AG04450 (cell line): ENCODE data around the gene HMG20A. TPM values are rescaled to one million over a fixed set of nuclear protein-coding genes. Genes with fewer than 3 reads are reported as not detected.

Experiments
- CTCF ChIA-PET: fragments of 300-600, 350-600 bp; formaldehyde crosslinking; extraction: SDS; loops from one replicate; lab custom pipeline; 2022; ENCODE audit warnings: antibody characterized with exemption, inconsistent platforms; lab: Charles Lee
- POLR2A ChIA-PET: fragments of 350-600 bp; formaldehyde crosslinking; extraction: SDS; loops from one replicate; lab custom pipeline; 2021; ENCODE audit warnings: antibody characterized with exemption, inconsistent platforms; lab: Yijun Ruan, JAX
- DNase-seq: peaks from one replicate; pipeline ENCODE4 v3.0.0-alpha.2; 2011; ENCODE audit warnings: low read depth, low spot score
- H3K27ac ChIP-seq: one replicate; pipeline ENCODE4 v1.5.1; 2012; ENCODE audit warnings: low read depth, low read length, control low read depth
- H3K27me3 ChIP-seq: one replicate; pipeline ENCODE4 v1.6.0; 2012; ENCODE audit warnings: low read length; ENCODE audit not compliant: control insufficient read depth, insufficient read depth
- H3K4me3 ChIP-seq: 2 replicates; pipeline ENCODE4 v1.5.1; 2011; ENCODE audit warnings: mild to moderate bottlenecking, low read depth, low read length, control low read depth
- H3K9me3 ChIP-seq: 2 replicates; pipeline ENCODE4 v1.5.1; 2012; ENCODE audit warnings: low read length; ENCODE audit not compliant: control insufficient read depth, insufficient read depth
- polyA minus RNA-seq: library from RNA; depleted of rRNA, polyadenylated mRNA; stranded (reverse); fragments of >200 nt; gene quantifications from 2 replicates; pipeline ENCODE4 v1.2.3, GENCODE V29; 2011; rRNA and poly(A)+ RNA removed
- polyA plus RNA-seq: library from polyadenylated mRNA; depleted of rRNA; stranded (reverse); fragments of >200 nt; gene quantifications from 2 replicates; pipeline ENCODE4 v1.2.3, GENCODE V29; 2011; rRNA removed
- TF ChIP-seq, protein P1 (sequence below): IDR thresholded peaks from 2 replicates; pipeline ENCODE4 v1.5.1; 2011; ENCODE audit warnings: low read depth, low read length, control low read depth, inconsistent platforms

Gene HMG20A
- 46.1 and 62.5 TPM in 2 replicates for polyA plus RNA-seq
- 48.1 and 60.1 TPM in 2 replicates for polyA minus RNA-seq

DNA sequence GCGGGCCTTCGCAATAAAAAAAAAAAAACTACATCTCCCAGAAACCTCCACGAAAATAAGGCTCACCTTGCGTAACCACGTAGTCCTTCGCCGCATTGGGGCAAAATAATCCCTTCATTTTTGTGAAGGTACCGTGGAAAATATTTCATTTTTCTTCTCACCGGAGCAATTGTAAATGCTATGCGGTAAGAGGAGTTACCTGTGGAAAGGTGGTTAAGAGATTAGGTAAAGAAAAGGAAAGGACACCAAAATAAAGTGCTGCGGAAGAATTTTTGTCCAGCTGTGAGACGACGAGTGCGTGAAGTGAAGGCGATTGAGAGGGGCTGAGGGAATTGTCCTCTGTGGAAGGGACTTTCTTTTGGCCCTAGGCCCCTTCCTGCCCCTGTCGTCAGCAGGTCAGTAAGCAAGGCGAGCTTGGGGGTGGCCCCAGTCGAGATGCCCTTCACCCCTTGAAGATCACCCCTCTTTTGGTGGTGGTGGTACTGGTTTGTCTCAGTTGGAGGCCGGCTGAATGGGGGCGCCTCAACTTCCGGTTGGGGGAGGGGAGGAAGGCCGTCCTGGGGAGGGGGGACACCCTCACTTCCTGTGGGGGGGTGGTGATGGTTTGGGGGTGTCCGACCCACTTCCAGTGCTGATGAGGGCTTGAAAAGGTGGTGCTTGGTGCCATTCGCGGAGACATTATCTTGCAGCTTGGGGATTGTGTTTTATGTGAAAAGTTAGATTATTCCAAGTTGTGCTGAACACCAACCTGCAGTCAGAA is at the start of gene HMG20A:
TSS of gene HMG20A (plus strand) at position 279 of the 760 bp plus-strand sequence. CDS start 37,520 bp downstream, outside the sequence.
- POLR2A ChIA-PET = interaction anchor here (0.6 to 0.8 kb wide), 5 partner anchors 9 to 137 kb away, joined by 3 read pairs; no protein-coding TSS in a partner anchor
- Histone ChIP-seq H3K4me3 (peak within 1 kb of the TSS; percentile 82), H3K27ac (peak within 1 kb of the TSS; percentile 85), H3K27me3 (no peaks in the 10 kb centered on the region), H3K9me3 (no peaks in the 10 kb centered on the region; the same call in 1 of the 2 replicates)
- CTCF ChIA-PET = interaction anchor here (1.1 to 2.6 kb wide), 5 partner anchors 76 to 447 kb away, joined by 3 to 14 read pairs (median 5); partner anchors contain the start of gene LINGO1
- TF ChIP-seq, protein P1, sequence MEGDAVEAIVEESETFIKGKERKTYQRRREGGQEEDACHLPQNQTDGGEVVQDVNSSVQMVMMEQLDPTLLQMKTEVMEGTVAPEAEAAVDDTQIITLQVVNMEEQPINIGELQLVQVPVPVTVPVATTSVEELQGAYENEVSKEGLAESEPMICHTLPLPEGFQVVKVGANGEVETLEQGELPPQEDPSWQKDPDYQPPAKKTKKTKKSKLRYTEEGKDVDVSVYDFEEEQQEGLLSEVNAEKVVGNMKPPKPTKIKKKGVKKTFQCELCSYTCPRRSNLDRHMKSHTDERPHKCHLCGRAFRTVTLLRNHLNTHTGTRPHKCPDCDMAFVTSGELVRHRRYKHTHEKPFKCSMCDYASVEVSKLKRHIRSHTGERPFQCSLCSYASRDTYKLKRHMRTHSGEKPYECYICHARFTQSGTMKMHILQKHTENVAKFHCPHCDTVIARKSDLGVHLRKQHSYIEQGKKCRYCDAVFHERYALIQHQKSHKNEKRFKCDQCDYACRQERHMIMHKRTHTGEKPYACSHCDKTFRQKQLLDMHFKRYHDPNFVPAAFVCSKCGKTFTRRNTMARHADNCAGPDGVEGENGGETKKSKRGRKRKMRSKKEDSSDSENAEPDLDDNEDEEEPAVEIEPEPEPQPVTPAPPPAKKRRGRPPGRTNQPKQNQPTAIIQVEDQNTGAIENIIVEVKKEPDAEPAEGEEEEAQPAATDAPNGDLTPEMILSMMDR = no peak
- peak; percentile 63 for DNase-seq

DNA sequence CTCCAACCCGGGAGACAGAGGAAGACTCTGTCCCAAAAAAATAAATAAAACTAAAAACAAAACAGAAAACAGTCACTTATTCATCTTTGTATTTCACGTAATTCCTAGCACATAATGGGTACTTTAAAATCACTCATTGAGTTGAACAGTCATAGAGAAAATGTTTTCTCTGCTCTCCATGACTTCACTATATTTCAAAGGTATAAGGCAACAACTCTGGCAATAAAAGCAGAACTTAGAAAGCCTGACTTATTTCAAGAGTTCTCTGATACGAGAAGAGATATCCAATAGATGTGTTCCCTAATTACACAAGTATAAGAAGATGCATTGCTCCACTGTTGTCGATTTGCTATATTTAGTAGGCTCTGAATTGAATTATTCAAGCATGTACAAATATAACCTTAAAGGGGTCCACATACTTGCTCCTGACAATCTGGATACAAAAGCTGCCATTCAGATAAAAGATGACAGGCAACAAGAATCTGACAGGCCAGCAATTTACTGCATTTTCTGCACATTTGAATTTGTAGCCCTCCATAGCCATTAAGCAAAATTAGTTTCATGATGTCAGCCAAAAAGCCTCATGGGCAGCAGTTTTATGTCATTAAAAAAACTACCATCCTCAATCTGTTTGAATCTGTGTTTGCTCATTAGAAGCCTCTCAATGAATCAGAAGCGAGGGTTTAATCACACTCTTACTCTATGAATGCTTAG is 48.7 kb upstream of the HMG20A start:
- DNase-seq = no peak
- Histone ChIP-seq H3K4me3 (no peak overlapping the region), H3K27ac (no peak overlapping the region), H3K9me3 (no peaks in the 10 kb centered on the region), H3K27me3 (no peaks in the 10 kb centered on the region)
- TF ChIP-seq, protein P1 = no peak
- POLR2A ChIA-PET = no interaction called here
- CTCF ChIA-PET = interaction anchor here (0.6 kb wide), 1 partner anchor 910 kb away, joined by 3 read pairs; no protein-coding TSS in a partner anchor

DNA sequence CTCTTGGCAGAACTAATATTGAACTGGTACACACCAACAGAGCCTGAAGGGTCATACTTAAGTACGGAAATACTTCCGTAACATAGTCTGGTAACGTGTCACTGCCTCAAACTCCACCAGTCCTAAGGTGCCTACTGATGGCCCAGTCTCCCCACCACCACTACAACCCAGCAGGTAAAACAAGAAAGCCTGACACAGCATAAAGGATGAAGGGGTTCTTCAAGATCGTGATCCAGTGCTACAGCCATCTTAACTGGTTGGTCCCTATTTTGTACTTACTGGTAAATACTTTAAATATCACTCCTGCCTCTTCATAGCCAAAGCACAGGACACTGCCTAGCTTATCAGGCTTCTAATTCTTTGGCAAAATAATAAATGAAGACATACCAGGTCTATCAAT is 47.2 kb upstream of the HMG20A start:
- DNase-seq = no peak
- Histone ChIP-seq H3K9me3 (no peaks in the 10 kb centered on the region), H3K4me3 (no peak overlapping the region), H3K27me3 (no peaks in the 10 kb centered on the region), H3K27ac (no peak overlapping the region)
- CTCF ChIA-PET = no interaction called here
- POLR2A ChIA-PET = no interaction called here
- TF ChIP-seq, protein P1 = no peak

DNA sequence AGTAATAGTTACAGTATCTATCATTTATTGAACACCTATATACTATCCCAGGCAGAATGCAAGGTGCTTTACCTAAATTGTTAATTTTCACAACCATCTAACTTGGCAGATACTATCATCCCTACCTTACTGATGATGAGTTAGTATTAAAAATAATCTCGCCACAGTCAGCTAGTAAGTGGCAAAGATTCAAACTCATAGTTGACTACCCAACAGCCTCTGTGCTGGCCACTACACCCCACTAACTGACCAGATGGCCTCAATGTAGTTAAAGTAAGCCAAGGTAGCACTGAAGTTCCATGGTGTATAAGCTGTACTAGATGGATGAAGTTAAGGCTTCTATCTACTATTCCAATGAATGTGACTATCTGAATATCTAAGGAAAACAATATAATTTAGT is 45.6 kb upstream of the HMG20A start:
- no peaks in the 10 kb centered on the region for H3K9me3 ChIP-seq
- H3K27ac ChIP-seq = no peak overlapping the region
- TF ChIP-seq, protein P1 = no peak
- no peaks in the 10 kb centered on the region for H3K27me3 ChIP-seq
- CTCF ChIA-PET = no interaction called here
- POLR2A ChIA-PET = no interaction called here
- no peak overlapping the region for H3K4me3 ChIP-seq
- no peak for DNase-seq
